HepG2 (cell line): ENCODE measurements around the gene SLC35A3.

Source experiments
- ATM ChIP-seq: fragments of 450-650 bp; IDR thresholded peaks from 2 replicates; pipeline ENCODE4 v1.7.1; 2017; ENCODE audit warnings: mild to moderate bottlenecking, borderline replicate concordance
- GFI1 ChIP-seq: sonication (generic); formaldehyde crosslinking; IDR thresholded peaks from 2 replicates; pipeline ENCODE4 v1.5.0; 2020; ENCODE audit warnings: missing genetic modification reagents, mild to moderate bottlenecking, borderline replicate concordance
- MTA1 ChIP-seq: sonication (generic); formaldehyde crosslinking; IDR thresholded peaks from 2 replicates; pipeline ENCODE4 v1.4.0; 2020; ENCODE audit warnings: missing genetic modification reagents, mild to moderate bottlenecking, borderline replicate concordance
- POLR2AphosphoS5 ChIP-seq: IDR thresholded peaks from 2 replicates; pipeline ENCODE4 v1.6.1; 2012; ENCODE audit warnings: low read depth, low read length
- RAD21 ChIP-seq: fragments of 450-650 bp; formaldehyde crosslinking; IDR thresholded peaks from 2 replicates; pipeline ENCODE4 v1.5.0; 2020; ENCODE audit warnings: mild to moderate bottlenecking
- TF ChIP-seq, protein P1 (sequence below): sonication (generic); formaldehyde crosslinking; IDR thresholded peaks from 2 replicates; pipeline ENCODE4 v1.5.1; 2020; ENCODE audit warnings: mild to moderate bottlenecking, missing genetic modification reagents, moderate library complexity
- TF ChIP-seq, protein P2 (sequence below): sonication (generic); formaldehyde crosslinking; IDR thresholded peaks from 2 replicates; pipeline ENCODE4 v1.4.0; 2020; ENCODE audit warnings: missing genetic modification reagents

DNA sequence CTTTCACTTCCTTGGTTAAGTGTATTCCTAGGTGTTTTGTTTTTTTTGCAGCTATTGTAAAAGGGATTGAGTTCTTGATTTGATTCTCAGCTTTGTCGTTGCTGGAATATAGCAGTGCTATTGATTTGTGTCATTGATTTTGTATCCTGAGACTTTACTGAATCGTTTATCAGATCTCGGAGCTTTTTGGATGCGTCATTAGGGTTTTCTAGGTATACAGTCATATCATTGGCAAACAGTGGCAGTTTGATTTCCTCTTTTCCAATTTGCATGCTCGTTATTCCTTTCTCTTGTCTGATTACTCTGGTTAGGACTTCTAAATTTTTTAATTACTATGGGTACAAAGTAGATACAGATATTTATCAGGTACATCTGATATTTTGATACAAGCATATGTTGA lies 75.4 kb downstream of the SLC35A3 start:
- TF ChIP-seq MTA1 (no peak), RAD21 (CRISPR knock-in tag) (no peak), GFI1 (CRISPR knock-in tag) (no peak), ATM (no peak), POLR2AphosphoS5 (no peak)
- TF ChIP-seq, protein P1, sequence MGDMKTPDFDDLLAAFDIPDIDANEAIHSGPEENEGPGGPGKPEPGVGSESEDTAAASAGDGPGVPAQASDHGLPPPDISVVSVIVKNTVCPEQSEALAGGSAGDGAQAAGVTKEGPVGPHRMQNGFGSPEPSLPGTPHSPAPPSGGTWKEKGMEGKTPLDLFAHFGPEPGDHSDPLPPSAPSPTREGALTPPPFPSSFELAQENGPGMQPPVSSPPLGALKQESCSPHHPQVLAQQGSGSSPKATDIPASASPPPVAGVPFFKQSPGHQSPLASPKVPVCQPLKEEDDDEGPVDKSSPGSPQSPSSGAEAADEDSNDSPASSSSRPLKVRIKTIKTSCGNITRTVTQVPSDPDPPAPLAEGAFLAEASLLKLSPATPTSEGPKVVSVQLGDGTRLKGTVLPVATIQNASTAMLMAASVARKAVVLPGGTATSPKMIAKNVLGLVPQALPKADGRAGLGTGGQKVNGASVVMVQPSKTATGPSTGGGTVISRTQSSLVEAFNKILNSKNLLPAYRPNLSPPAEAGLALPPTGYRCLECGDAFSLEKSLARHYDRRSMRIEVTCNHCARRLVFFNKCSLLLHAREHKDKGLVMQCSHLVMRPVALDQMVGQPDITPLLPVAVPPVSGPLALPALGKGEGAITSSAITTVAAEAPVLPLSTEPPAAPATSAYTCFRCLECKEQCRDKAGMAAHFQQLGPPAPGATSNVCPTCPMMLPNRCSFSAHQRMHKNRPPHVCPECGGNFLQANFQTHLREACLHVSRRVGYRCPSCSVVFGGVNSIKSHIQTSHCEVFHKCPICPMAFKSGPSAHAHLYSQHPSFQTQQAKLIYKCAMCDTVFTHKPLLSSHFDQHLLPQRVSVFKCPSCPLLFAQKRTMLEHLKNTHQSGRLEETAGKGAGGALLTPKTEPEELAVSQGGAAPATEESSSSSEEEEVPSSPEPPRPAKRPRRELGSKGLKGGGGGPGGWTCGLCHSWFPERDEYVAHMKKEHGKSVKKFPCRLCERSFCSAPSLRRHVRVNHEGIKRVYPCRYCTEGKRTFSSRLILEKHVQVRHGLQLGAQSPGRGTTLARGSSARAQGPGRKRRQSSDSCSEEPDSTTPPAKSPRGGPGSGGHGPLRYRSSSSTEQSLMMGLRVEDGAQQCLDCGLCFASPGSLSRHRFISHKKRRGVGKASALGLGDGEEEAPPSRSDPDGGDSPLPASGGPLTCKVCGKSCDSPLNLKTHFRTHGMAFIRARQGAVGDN (CRISPR knock-in tag): no peak
- TF ChIP-seq, protein P2, sequence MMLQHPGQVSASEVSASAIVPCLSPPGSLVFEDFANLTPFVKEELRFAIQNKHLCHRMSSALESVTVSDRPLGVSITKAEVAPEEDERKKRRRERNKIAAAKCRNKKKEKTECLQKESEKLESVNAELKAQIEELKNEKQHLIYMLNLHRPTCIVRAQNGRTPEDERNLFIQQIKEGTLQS (CRISPR knock-in tag): no peak
